Testis (tissue), 2 donors: ENCODE measurements around the gene SLC25A1.

Experiments
- CTCF ChIP-seq, 3 experiments: fragments of 450-650 bp in 2 of 3; fragments of 200-600 bp in 1 of 3; sonication (generic) in 1 of 3; IDR thresholded peaks; one replicate each; pipeline ENCODE4 v1.5.1; 2016 to 2019; ENCODE audit warnings: antibody characterized with exemption in 3 of 3, mild to moderate bottlenecking in 2 of 3, moderate library complexity in 1 of 3
- POLR2A ChIP-seq: fragments of 450-650 bp; IDR thresholded peaks from one replicate; pipeline ENCODE4 v1.6.1; 2017; ENCODE audit warnings: antibody characterized with exemption, mild to moderate bottlenecking, moderate library complexity

GRCh38 chr22:19223617-19224016 is 45.1 kb upstream of the SLC25A1 start:
- no peak for TF ChIP-seq CTCF (IDR thresholded peaks at IDR 0.05)
- TF ChIP-seq POLR2A: no peak
